HT-29 (cell line): ENCODE data around the gene AMN1. TPM values are rescaled to one million over a fixed set of nuclear protein-coding genes. Genes with fewer than 3 reads are reported as not detected.

ENCODE experiments used
- DNase-seq: peaks from one replicate; pipeline ENCODE4 v3.0.0-alpha.2; 2015; ENCODE audit warnings: low spot score
- small RNA-seq: library from RNA; depleted of rRNA; stranded (forward); fragments of <200 nt; gene quantifications from one replicate; pipeline ENCODE3, GENCODE V24; 2014
- total RNA-seq: library from RNA; depleted of rRNA; stranded (reverse); fragments of >200 nt; shearing (Covaris generic); gene quantifications from 2 replicates; pipeline ENCODE4 v1.2.3, GENCODE V29; 2014; rRNA removed

Gene AMN1
- total RNA-seq, 1 experiment from 2014 or later = 2.7 TPM

DNA sequence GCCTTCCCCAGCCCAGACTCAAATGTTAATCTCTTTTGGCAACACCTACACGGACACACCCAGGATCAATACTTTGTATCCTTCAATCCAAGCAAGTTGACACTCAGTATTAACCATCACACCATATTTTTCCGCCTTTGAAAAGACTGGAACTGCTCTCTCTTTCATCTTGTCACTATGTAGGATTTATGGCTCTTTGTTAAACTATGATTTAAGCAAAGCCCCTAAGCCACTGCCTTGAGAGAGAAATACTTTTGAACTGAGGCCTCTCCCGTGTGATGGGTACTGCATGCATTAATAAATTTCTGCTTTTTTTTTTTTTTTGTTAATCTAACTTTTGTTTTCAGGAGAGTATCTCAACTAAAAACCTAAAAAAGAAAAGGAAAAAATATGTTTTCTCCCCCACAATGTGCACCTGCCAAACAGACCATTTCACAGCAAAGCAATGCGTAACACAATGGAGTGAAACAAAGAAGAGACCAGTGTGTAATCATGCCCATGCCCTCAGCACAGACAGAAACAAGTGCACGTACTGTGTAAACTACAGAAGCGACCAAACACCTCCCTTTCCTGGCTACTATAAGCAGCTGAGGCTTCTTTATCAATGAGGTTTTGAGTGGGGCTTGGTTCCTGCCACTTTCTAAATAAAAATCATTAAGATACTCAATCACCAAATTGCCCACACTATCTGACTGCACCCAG lies 97.6 kb downstream of the AMN1 start:
- DNase-seq = no peak

DNA sequence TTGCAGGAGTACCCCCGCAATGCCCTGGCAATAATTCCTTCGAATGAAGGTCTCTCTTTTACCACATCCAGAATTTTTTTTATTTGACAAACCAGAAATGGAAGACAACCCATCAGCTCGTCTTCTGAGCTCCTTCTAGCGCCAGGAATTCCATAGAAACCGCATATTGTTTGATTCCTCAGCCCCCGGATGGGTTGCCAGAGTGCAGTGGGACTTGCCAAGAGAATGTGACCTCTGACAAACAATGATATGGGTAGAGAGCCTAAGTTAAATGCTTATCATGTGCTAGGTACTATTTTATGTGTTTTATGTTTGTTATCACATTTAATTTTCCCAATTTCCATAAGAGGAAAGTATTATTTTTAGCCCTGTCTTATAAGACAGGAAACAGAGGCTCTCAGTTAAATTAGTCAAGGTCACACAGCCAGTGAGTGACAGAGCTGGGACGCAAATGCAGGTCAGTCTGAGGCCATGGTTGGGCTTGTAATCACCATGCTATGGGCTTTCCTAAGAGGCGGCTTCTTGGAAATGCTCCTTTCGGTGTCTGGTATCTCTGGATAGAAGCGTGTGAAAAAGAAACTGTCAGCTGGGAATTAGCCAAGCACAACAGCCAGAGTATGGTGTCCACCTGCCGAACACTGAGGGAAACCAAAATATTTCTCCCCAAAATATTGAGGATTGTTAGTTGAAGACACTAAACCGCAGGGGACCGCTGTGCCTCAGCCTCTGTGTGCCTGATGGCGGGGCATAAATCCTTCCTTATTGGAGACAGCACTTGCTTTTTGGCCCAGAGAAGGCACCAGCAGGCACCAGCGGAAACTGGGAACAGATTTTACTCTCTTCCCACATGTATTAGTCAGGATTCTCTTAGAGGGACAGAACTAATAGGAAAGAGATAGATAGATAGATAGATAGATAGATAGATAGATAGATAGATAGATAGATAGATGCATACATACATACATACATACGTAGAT lies 98.8 kb downstream of the AMN1 start:
- no peak for DNase-seq

DNA sequence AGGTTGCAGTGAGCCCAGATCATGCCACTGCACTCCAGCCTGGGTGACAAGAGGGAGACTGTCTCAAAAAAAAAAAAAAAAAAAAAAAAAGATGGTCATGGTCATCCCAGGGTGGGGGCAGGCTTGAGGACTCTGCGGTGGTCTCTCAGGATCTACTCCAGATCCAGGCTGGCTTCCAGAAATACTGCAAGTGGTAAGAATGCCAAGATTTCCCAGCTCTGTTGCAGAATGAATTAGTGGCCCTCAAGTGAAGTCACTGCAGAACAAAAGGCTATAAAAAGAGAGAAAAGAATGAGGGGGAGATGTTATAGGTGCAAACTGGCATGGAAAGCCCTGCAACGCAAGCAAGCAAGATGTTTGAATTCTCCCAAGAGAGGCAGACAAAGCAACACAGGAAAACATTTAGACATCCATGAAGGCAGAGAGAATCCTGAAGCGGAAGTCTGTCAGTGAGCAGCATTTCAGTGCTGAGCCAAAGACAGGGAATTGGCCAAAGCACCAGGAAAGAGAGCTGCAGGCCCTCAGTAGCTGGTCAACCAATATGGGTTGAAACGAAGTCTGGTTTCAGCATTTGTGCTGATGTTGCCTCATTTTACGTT lies 101.3 kb downstream of the AMN1 start:
- DNase-seq = no peak

GRCh38 chr12:31626270-31626995 lies 102.4 kb downstream of the AMN1 start:
- no peak for DNase-seq

- DNase-seq = no peak
Observed at GRCh38 chr12:31622038-31622437, 106.8 kb downstream of the AMN1 start.

Small RNA genes within 50 kb of the gene (small RNA-seq; reads per million reads assigned to genes)
- not detected for gene AC023157.2

Other genes with a start within 250 kb of the AMN1 start
- gene DENND5B, start 137.9 kb downstream of the AMN1 start, total RNA-seq = 25.1 and 28.3 TPM in 2 replicates
- gene ETFBKMT, start 69.3 kb downstream of the AMN1 start, total RNA-seq = 0.08 and 1.1 TPM in 2 replicates
- 11.0 and 12.1 TPM in 2 replicates for gene RESF1, start 230.4 kb upstream of the AMN1 start, total RNA-seq